Measurements from ENCODE around the gene RHOB. TPM values are rescaled to one million over a fixed set of nuclear protein-coding genes. Genes with fewer than 3 reads are reported as not detected.

Gene RHOB
- 100 to 1,000 TPM in 1 of 2 donors, 10 to 100 TPM in 1; 77.5 to 165 TPM for total RNA-seq

DNA sequence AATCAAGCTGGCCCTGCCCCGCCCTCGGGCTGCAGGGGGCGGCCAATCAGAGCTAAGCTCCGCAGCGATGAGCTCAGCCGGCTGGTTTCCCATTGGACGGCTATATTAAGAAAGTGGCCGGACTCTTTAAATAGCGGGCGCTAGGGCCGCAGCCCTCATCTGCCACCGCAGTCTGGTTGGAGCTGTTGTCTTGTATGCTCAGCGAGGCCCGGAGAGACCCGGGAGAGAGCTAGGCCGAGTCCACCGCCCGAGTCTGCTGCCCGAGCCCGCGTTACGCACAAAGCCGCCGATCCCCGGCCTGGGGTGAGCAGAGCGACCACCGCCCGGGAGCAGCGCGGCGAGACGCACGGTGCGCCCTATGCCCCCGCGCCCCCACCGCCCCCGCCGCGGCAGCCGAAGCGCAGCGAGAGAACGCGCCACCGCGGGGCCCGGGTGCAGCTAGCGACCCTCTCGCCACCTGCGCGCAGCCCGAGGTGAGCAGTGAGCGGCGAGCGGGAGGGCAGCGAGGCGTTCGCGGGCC lies at the start of gene RHOB:
Gene RHOB (plus strand): TSS at position 158 of the 520 bp plus-strand sequence. CDS start 392 bp downstream, outside the sequence.
- TF ChIP-seq, protein P1, sequence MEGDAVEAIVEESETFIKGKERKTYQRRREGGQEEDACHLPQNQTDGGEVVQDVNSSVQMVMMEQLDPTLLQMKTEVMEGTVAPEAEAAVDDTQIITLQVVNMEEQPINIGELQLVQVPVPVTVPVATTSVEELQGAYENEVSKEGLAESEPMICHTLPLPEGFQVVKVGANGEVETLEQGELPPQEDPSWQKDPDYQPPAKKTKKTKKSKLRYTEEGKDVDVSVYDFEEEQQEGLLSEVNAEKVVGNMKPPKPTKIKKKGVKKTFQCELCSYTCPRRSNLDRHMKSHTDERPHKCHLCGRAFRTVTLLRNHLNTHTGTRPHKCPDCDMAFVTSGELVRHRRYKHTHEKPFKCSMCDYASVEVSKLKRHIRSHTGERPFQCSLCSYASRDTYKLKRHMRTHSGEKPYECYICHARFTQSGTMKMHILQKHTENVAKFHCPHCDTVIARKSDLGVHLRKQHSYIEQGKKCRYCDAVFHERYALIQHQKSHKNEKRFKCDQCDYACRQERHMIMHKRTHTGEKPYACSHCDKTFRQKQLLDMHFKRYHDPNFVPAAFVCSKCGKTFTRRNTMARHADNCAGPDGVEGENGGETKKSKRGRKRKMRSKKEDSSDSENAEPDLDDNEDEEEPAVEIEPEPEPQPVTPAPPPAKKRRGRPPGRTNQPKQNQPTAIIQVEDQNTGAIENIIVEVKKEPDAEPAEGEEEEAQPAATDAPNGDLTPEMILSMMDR (IDR thresholded peaks at IDR 0.05): no peak
- H3K4me3 ChIP-seq: peak within 1 kb of the TSS; percentile 89
- intact Hi-C loops (cut with DNase I): no loop called here
- no peaks in the 10 kb centered on the region for H3K36me3 ChIP-seq
- peak; percentile 97 for DNase-seq
- H3K27ac ChIP-seq: peak within 1 kb of the TSS; percentile 95
- peak within 1 kb of the TSS; percentile 84 to 100 for H3K9ac ChIP-seq (ENCODE audit: low read depth in 2 of 2, low read length in 2 of 2)
- no peaks in the 10 kb centered on the region for H3K9me3 ChIP-seq
- H3K27me3 ChIP-seq: no peaks in the 10 kb centered on the region
- H3K4me1 ChIP-seq: no peaks in the 10 kb centered on the region

DNA sequence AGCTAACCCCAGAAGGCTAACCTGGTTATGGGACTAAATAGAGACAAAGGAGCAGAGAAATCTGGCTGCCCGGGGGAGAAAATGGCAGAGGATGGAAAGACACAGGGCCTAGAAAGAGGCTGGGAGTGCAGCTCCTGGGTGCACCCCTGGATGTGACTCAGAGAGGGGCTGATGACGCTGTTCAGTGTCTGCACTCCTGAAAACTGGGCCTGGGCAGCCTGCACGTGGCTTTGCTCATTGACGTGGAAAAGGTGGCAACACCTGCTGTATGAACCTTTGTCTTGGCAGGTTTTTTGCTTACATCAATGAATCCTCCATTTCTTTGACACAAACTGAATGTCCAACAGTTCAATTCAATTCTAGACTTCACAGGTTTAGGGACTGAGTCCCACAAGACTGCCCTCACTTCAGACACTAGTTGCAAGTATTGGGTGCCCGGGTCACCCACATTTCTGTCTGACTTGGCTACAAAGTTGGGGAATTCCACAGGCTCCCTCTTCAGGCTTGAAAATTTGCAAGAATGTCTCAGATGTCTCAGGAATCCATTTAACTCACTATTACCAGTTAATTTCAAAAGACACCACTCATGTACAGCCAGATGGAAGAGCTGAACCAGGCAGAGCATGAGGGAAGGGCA lies 48.9 kb upstream of the RHOB start:
- Histone ChIP-seq H3K4me1 (no peaks in the 10 kb centered on the region), H3K4me3 (no peak overlapping the region), H3K27ac (no peak overlapping the region), H3K27me3 (no peaks in the 10 kb centered on the region), H3K36me3 (no peaks in the 10 kb centered on the region), H3K9ac (ENCODE audit: low read depth in 2 of 2, low read length in 2 of 2) (no peak overlapping the region), H3K9me3 (no peaks in the 10 kb centered on the region)
- DNase-seq: no peak
- TF ChIP-seq, protein P1 (IDR thresholded peaks at IDR 0.05): no peak
- intact Hi-C loops (cut with DNase I): loop anchor here (5.0 kb wide), 1 partner anchor 239 kb away; no protein-coding TSS in a partner anchor

DNA sequence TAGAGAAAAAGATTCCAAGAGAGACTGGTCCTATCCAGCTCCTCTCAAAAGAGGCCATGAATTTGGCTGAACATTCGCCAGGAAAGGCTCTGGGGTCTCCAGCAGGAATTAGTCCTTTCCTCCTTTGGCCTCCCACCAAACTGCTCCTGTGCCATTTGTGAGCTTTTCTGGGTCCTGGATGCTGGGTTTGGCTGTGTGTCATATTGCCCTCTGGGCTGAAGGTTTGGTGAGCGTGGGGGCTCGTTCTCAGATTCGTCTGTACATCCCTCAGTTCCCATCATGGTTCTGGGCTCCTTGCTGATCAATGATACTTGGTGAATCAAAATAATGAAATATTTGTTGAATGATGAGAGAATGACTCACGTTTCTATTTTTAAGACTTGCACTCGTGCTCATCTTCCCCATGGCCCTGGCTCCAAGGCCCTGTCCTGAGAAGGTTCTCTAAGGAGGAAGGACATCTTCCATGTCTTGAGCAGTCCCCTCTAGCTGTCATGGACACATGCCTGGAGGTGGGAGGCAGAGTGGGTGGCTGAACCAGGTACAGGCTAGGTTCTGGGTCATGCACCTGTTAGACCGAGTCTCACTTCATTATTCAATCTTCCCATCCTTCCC lies 47.8 kb upstream of the RHOB start:
- no peaks in the 10 kb centered on the region for H3K9me3 ChIP-seq
- no peak overlapping the region for H3K27ac ChIP-seq
- intact Hi-C loops (cut with DNase I): loop anchor here (5.0 kb wide), 1 partner anchor 238 kb away; no protein-coding TSS in a partner anchor
- DNase-seq: no peak
- no peaks in the 10 kb centered on the region for H3K4me1 ChIP-seq
- TF ChIP-seq, protein P1 (IDR thresholded peaks at IDR 0.05): no peak
- no peak overlapping the region for H3K4me3 ChIP-seq
- no peaks in the 10 kb centered on the region for H3K27me3 ChIP-seq
- H3K9ac ChIP-seq (ENCODE audit: low read depth in 2 of 2, low read length in 2 of 2): no peak overlapping the region
- H3K36me3 ChIP-seq: no peaks in the 10 kb centered on the region

DNA sequence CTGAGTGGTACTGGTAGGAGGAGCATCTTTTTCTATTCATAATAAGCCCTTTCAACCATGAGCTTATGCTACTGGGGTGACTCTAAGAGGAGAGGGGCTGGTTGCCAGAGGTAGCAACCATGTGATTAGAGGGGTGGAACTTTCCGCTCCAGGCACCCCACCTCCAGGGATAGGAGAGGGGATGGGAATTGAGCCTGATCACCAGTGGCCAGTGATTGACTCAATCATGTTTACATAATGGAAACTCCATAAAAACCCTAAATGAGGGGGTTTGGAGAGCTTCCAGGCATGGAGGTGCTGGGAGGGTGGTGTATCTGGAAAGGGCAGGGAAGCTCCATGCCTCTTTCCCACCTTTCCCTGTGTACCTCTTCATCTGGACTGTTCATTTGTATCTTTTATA lies 46.6 kb upstream of the RHOB start:
- no peak overlapping the region for H3K27ac ChIP-seq
- intact Hi-C loops (cut with DNase I): no loop called here
- no peak for DNase-seq

DNA sequence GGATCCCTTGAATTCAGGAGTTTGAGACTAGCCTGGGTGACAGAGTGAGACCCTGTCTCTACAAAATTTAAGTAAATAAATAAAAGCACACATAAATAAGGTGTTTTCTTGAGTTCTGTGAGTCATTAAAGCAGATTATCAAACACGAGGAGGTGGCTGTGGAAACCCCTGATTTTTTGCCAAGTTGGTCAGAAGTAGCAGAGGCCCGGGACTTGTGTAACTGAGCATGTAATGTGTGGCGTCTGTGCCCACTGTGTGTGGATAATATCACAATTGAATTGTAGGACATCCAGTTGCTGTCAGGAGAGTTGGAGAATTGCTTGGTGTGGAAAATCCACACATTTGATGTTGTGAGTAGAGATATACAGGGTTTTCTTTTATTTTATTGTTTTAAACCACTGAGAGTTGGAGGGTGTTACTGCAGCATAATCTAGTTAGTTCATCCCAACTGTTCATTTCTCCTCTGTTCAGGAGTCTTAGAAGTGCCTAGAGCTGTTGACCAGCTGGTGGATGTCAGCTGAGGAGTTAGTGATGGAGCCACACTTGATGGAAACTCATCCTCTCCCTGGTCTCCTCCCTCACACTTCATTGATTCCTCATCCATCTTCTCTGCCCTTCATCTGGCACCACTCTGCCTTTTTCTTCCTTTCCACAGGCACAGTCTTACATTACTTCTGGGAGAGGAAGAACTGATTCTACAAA lies 45.9 kb upstream of the RHOB start:
- Histone ChIP-seq H3K36me3 (no peaks in the 10 kb centered on the region), H3K27me3 (no peaks in the 10 kb centered on the region), H3K4me1 (no peaks in the 10 kb centered on the region), H3K9me3 (no peaks in the 10 kb centered on the region), H3K27ac (no peak overlapping the region), H3K9ac (ENCODE audit: low read depth in 2 of 2, low read length in 2 of 2) (no peak overlapping the region), H3K4me3 (no peak overlapping the region)
- TF ChIP-seq, protein P1 (IDR thresholded peaks at IDR 0.05): no peak
- DNase-seq: no peak
- intact Hi-C loops (cut with DNase I): no loop called here

More for the DNA sequence above, 46.6 kb upstream of the RHOB start:
- Histone ChIP-seq H3K9me3 (no peaks in the 10 kb centered on the region), H3K9ac (ENCODE audit: low read depth in 2 of 2, low read length in 2 of 2) (no peak overlapping the region), H3K36me3 (no peaks in the 10 kb centered on the region), H3K27me3 (no peaks in the 10 kb centered on the region), H3K4me1 (no peaks in the 10 kb centered on the region), H3K4me3 (no peak overlapping the region)
- TF ChIP-seq, protein P1 (IDR thresholded peaks at IDR 0.05): no peak

Data from colonic mucosa (tissue), 4 donors.